Stimulated activated CD8-positive, alpha-beta memory T cell treated with anti-CD3 and anti-CD28 coated beads, Interleukin-12 subunit alpha, Interleukin-12 subunit beta, amount 100 ng/mL, for 24 hours (primary cell): Measurements from ENCODE around the gene GUK1.

Experiments used
- DNase-seq: peaks from one replicate; pipeline ENCODE4 v3.0.0-alpha.2; 2020; ENCODE audit errors: extremely low read depth

GUK1 gene

DNA sequence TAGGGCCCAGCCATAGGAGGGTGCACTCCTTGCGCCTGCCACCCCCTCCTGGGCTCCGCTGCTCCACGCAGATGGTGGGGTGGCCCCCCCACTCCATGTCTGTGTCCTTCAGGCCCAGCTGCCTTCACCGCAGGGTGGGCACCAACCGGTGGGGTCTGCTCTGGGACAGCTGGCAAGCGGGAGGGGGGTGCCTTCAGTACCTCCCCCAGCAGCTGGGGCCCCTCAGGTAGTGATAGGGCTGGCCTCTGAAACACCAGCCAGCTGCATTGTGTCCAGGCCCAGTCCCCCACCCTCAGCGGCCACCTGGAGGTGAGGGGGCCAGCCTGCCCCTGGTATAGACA lies 10.0 kb downstream of the GUK1 start:
- DNase-seq: no peak

GRCh38 chr1:228150461-228151179 lies 10.5 kb downstream of the GUK1 start:
- DNase-seq: no peak

- DNase-seq: no peak
Observed at GRCh38 chr1:228151180-228151925, 11.3 kb downstream of the GUK1 start.

DNA sequence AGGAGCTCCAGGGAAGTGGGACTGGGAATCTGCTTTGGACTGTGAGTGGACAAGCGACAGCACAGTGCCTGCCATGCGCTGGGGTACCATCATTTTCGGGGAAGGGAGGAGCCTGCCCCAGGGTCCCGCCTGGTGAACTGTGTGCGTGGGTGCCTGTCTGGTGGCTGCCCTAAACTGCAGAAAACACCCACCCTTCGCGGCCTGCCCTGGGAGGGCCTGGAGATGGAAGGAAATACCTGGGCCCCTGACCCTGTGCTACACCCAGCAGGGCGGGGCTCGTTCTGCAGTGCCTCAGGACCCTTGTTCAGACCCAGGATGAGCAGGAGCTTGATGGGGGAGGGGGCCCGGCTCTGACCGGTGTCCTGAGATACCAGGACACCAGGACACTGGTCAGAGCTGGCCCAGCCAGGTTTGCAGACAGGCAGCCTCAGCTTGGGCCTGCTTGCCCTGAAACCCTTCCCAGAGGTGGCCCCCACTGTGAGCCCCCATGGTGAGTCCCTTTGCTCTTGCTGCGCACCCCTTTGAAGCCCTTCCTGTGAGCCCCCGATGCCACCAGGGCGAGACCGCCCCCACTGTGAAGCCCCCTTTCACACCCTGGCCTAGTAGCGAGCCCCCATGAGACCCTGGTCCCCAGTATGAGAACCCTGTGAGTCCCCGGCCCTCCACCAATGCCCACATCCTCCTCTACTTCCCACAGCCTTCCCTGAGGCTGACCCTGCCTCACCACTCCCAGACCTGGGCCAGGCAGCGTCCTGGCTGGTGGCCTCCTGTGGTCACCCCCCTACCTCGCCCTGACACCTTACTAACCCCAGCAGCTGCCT lies 12.2 kb downstream of the GUK1 start:
- DNase-seq: no peak

DNA sequence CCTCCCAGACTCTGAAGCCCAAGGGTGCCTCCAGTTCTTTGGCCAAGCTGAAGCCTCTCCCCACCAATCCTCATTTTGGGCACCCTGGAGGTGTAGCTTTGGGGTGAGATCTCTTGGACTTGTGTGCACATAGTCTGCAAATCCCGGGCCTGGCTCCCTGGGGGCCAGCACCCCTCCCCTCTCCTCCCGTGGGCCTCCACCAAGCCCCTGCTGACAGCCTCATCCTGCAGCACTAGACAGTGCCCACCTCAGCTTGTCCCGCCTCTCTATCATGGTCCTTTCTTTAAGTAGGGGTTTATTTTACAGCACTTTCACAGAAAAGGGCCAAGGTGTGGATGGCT lies 12.8 kb downstream of the GUK1 start:
- no peak for DNase-seq

GRCh38 chr1:228154021-228154669 lies 14.1 kb downstream of the GUK1 start:
- DNase-seq: no peak

- DNase-seq: no peak
Observed at GRCh38 chr1:228154670-228155571, 14.8 kb downstream of the GUK1 start.

DNA sequence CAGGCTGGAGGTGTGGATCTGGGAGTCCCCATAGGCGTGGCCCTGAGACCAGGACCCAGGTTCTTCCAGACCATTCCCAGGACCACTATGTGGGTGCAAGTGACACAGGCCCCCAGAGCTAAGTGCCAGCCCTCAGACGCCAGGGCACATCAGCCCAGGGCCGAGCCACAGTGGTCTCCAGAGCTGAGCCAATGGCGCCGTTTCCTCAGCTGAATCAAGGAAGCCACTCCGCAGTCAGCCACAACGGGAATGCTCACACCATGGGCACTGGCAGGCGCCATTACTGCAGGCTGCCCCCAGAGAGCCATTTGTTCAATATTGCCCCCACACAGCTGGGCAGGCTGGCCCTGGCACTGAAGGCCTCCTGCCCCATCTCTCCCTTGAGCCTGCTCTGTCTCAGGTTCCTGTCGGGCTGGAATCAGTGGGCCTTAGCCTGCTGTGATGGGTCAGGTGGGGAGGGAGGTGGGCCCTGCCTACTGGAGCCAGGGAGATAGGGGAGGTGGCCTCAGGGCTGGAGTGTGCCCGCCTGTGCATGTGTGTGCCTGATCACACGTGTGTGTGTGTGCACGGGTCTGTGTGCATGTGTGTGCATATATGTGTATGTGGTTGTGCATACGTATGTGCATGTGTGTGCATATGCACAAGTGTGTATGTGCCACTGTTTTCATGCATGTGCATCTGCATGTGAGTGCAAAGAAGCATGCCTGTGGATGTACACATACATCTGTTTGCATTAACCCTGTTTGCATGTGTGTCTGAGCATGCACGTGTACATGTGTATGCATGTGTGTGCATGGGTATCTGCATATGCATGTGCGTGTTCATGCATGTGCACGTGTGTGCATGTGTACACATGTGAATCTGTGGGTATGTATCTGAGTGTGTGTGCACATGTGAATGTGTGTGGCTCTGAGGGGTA lies 15.8 kb downstream of the GUK1 start:
- no peak for DNase-seq

- no peak for DNase-seq
Observed at GRCh38 chr1:228156515-228156881, 16.4 kb downstream of the GUK1 start.

- no peak for DNase-seq
Observed at GRCh38 chr1:228156941-228157728, 17.1 kb downstream of the GUK1 start.

DNA sequence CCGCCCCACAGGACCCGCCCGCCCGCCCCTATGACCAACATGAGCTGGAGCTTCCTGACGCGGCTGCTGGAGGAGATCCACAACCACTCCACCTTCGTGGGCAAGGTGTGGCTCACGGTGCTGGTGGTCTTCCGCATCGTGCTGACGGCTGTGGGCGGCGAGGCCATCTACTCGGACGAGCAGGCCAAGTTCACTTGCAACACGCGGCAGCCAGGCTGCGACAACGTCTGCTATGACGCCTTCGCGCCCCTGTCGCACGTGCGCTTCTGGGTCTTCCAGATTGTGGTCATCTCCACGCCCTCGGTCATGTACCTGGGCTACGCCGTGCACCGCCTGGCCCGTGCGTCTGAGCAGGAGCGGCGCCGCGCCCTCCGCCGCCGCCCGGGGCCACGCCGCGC lies 17.6 kb downstream of the GUK1 start:
- DNase-seq: no peak

- no peak for DNase-seq
Observed at GRCh38 chr1:228158151-228159007, 18.3 kb downstream of the GUK1 start.

DNA sequence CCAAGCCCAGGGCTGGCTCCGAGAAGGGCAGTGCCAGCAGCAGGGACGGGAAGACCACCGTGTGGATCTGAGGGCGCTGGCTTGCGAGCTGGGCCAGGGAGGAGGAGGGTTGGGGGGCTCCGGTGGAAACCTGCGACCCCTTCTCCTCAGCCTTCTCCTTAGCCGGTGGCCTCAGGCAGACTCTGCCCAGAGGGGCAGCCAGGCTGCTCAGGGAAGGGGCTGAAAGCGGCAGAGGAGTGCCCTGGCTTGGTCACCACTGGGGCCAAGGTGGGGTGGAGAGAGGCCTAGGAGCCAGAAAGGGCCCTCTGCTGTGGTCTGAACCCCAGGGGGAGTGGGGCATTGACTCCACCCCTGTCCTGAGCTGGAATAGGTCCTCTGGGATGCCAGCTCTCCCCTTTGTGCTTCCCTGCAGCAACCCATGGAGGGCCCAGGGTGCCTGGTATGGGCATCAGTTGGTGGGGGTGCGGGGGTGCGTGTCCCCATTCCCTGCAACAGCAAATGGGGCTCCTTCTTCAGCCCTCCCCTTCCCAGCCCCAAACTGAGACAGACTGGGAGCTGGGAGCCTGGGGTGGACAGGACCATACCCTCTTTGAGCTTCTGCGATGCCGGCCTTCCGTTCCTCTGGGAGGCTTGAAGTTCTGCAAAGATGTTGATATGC lies 19.1 kb downstream of the GUK1 start:
- no peak for DNase-seq

GRCh38 chr1:228160201-228160761 lies 20.2 kb downstream of the GUK1 start:
- DNase-seq: no peak

DNA sequence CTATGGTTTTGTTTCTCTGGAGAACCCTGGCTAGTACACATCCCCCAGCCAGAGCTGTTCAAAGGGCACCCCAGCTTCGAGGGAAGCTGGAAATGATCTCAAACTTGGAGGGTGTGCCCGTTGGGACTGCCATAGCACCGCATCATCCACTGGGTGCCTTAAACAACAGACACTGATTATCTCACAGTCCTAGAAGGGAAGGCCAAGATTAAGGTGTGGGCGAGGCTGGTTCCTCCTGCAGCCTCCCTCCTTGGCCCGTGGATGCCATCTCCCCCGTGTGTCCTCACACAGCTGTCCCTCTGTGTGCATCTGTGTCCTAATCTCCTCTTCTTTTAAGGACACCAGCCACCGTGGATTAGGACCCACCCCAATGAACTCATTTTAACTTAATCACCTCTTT lies 21.3 kb downstream of the GUK1 start:
- no peak for DNase-seq

DNA sequence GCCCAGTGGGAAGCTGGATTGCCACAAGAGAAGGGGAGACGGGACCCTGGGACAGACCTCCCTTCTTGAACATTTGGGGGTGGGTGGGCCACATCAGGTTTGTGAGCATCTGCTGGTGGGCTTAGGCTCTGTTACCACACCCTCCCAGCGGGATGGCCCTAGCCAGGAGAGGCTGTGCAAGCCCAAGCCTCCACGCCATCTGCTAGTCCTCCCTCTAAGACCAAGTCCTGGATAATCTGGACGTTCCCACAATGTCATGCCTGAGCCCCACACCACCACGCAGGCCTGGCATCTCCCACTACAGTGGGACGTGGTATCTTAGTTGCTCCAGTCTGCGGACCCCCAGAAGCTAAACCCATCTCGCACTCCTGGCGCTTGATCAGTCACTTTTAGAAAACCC lies 21.8 kb downstream of the GUK1 start:
- no peak for DNase-seq

GRCh38 chr1:228162286-228163006 lies 22.4 kb downstream of the GUK1 start:
- DNase-seq: no peak
